GM12874 (cell line): ENCODE measurements around the gene FADS2.

Experiments
- TF ChIP-seq, protein P1 (sequence below): IDR thresholded peaks from 2 replicates; pipeline ENCODE4 v1.5.1; 2011; ENCODE audit warnings: low read depth, mild to moderate bottlenecking, control low read depth, low read length, moderate library complexity; ENCODE audit not compliant: insufficient read depth

The FADS2 gene

GRCh38 chr11:61881397-61881796 lies 53.3 kb downstream of the FADS2 start:
- TF ChIP-seq, protein P1, sequence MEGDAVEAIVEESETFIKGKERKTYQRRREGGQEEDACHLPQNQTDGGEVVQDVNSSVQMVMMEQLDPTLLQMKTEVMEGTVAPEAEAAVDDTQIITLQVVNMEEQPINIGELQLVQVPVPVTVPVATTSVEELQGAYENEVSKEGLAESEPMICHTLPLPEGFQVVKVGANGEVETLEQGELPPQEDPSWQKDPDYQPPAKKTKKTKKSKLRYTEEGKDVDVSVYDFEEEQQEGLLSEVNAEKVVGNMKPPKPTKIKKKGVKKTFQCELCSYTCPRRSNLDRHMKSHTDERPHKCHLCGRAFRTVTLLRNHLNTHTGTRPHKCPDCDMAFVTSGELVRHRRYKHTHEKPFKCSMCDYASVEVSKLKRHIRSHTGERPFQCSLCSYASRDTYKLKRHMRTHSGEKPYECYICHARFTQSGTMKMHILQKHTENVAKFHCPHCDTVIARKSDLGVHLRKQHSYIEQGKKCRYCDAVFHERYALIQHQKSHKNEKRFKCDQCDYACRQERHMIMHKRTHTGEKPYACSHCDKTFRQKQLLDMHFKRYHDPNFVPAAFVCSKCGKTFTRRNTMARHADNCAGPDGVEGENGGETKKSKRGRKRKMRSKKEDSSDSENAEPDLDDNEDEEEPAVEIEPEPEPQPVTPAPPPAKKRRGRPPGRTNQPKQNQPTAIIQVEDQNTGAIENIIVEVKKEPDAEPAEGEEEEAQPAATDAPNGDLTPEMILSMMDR: no peak

GRCh38 chr11:61882879-61883278 lies 54.8 kb downstream of the FADS2 start:
- TF ChIP-seq, protein P1: no peak

GRCh38 chr11:61883327-61883726 lies 55.2 kb downstream of the FADS2 start:
- TF ChIP-seq, protein P1: no peak

- TF ChIP-seq, protein P1: no peak
Observed at GRCh38 chr11:61883947-61884346, 55.8 kb downstream of the FADS2 start.

DNA sequence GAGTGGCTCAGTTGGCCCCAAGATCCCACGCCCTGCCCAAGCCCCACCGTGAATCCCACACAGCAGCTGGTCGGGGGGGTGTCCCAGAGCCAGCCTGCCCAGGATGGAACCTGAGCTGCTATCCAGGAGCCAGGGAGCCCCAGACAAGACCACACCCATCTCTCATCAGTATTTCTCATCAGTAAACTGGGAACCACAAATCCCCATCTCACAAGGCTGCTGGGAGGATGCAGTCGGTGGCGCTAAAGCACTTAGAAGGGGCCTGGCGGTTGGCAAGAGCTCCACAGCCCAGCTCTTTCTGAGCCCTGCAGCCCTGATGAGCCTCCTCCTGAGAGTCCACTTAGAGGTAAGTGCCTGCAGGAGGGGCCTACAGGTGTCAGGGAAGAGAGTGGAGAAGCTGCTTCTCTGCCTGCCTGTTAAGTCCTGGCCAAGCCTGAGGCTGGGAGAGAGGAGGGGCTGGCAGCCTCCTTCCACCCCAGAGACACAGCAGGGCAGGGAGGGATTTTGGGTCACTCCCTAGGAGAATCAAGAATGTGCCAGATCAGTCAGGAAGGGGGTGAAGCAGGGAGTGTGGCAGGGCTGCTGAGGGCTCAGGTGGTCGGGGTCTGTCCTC lies 57.2 kb downstream of the FADS2 start:
- TF ChIP-seq, protein P1: no peak

DNA sequence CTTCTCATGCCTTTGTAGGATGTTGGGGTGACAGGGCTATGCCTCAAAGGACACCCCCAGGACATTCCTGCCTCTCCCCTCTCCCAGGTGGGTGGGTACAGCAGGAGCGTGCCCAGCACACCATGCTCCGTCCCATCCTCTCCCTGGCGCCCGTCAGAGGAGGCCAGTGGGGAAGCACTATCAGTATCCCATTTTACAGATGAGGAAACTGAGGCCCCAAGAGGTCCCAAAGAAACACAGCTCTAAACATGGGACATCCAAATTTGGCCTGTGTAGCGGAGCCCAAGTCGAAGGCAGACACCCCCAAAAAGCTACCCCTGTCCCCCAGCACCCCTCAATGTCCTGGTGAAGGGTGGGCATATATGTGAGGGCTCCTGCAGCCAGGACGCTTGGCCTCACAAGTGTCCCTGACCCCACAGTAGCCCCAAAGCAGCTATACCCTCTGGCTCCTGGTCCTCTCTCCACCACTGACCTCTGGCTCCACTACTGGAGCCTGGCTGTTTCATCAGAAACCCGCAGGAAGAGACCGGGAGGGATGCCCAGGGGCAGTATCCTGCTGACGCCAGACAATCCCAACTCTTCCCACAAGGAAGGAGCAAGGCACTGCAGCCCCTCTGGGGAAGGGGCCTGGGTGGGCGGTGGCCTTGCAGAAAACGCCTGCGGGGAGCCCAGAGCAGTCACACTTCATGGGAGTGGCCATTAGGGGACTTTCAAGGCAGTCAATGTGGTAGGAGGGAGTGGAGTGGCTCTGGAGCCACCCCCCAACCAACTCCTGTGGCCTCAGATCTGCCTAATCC lies 57.9 kb downstream of the FADS2 start:
- TF ChIP-seq, protein P1: no peak

DNA sequence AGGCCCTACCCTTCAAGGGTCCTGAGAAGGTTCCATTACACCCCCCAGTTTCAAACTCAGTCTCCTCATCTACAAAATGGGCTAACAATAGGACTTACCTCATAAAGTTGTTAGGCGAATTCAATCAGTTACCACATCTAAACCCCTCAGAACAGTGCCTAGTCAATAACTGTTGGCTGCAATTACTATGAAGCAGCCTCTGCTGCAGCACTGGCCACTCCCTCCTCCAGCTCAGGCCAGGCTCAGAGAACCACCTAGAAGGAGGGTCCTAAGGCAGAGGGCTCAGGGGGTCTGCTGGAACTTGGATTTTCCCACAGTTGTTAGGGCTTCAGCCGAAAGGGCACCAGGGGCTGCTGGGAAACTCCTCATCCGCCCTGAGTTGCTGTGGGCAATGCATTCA lies 58.5 kb downstream of the FADS2 start:
- TF ChIP-seq, protein P1: no peak
